ENCODE results near the gene PAM16.

The PAM16 gene

DNA sequence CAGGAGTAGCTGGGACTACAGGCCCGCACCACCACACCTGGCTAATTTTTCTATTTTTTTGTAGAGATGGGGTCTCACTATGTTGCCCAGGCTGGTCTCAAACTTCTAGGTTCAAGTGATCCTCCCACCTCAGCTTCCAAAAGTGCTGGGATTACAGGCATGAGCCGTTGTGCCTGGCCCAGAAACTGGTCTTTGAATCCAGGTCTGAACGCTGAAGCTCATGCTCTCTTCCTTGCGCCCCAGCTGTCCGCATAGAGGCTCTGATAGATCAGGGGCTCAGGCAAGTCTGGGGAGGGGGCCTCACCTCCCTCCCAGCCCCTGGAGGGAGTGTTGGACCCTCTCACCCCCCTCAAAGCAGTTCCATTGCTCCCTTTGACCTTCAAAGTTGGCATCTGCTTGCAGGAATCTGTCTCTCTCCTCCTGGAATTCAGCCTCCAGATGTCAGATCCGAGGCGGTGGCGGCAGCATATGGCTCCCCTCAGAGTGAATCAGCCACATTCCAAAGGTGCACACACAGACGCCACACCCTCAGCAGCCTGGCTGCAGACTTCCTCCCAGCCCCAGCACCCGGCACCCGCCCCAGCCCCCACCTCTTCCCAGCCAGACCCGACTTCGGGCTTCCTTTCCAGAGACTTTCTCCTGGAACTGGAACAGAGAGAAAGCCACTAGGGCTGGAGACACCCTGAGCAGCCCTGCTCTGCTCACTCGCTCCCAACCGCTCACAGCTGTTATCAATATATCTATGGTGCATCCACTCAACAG, 52.2 kb downstream of the PAM16 start:
- DNase-seq (ENCODE audit: low spot score): peak; percentile 99

DNA sequence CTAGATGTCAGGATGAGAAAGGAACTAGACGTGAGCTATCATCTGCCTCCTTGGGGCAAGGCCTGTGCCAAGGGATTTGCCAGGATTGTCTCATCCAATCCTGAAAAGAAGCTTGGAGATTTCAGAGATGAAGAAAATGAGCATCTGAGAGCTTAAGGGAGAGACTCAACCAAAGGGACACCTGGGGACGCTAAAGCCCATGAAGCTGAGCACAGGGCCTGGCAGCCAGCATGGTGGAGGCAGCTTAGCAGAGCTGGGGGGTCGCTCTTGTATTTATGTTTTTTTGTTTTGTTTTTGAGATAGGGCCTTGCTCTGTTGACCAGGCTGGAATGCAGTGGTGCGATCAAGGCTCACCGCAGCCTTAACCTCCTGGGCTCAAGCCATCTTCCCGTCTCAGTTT, 53.6 kb downstream of the PAM16 start:
- DNase-seq (ENCODE audit: low spot score): no peak

DNA sequence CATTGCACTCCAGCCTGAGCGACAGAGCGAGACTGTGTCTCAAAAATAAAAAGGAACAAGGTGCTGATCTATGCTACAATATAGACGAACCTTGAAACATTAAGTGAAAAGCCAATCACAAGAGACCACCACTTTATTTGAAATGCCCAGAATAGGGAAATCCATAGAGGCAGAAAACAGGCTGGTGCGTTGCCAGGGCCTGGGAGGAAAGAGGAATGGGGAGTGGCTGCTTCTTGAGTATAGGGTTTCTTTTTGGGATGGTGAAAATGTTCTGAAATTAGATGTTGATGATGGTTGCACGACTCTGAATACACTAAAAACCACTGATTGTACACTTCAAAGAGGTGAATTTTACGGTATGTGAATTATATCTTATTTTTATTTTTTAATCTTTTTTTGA, 55.5 kb downstream of the PAM16 start:
- no peak for DNase-seq (ENCODE audit: low spot score)

DNA sequence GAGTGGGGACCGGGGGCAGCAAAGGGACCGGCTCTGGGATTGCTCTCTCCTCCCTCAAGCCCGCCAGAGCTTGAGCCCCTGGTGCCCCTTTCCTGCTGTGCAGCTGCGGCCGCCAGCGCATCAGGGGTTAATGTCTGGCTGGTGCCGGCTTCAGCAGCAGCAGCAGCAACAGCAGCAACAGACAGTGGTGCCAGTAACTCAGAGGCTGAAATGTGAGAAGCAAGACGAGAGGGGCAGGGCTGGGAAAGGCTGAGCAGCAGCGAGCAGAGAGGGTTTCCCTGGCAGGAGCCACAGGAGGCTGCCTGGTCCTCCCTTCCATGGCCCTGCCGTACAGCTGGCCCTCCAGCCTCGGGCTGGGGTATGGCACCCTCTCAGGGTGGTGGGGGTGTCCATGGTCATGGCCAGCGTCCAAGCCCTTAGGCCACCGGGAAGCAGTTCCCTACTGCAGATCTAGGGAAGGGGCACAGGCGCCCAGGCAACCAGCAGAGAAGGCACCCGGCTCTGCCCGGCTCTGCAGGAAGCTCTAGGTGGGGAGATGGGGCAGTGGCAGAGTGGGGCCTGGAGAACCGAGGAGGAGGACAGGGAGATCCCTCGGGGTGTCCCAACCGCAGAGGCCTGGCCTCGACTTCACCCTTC, 57.2 kb downstream of the PAM16 start:
- DNase-seq (ENCODE audit: low spot score): no peak

DNA sequence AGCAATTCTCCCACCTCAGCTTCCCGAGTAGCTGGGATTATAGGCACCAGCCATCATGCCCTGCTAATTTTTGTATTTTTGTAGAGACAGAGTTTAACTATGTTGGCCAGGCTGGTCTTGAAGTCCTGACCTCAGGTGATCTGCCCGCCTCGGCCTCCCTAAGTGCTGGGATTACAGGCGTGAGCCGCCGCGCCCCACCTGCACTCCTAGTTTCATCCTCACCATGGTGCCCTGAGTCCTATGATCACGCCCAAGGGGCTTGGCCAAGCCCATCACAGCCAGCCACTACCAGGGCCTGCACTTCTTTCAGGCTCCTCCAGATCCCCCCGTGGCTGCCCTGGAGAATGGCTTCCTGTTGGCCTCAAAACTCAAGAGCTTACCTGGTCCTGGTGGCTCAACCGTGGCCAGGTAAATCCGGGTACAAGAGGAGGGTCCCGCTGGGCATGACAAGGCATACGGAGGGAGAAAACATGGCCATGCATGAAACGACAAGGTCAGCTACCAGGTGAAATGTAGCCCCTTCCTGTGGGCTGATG, 57.9 kb downstream of the PAM16 start:
- DNase-seq (ENCODE audit: low spot score): no peak

DNA sequence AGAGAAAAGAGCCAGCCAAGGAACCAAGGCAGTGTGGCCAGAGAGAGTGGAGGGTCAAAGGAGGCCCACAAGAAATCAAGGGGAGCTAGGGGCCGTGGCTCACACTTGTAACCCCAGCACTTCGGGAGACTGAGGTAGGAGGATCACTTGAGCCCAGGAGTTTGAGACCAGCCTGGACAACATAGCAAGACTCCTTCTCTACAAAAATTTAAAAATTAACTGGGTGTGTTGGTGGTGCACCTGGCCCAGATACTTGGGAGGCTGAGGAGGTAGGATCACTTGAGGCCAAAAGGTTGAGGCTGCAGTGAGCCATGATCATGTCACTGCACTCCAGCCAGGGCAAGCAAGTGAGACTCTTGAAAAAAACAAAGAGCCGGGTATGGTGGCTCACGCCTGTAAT, 59.4 kb downstream of the PAM16 start:
- no peak for DNase-seq (ENCODE audit: low spot score)
